Transverse colon (tissue), 4 donors: ENCODE data around the gene ANKLE1. TPM values are rescaled to one million over a fixed set of nuclear protein-coding genes. Genes with fewer than 3 reads are reported as not detected.

Experiments
- DNase-seq: peaks from one replicate; pipeline ENCODE4 v3.0.0-alpha.2; 2019
- H3K27ac ChIP-seq, 4 donors: fragments of 200-600 bp; sonication (generic); 2 replicates each; pipeline ENCODE4 v1.5.1; 2016 to 2018; ENCODE audit warnings: inconsistent platforms in 4 of 4
- H3K27me3 ChIP-seq: fragments of 200-600 bp; sonication (generic); 2 replicates; pipeline ENCODE4 v1.5.1; 2017; ENCODE audit warnings: inconsistent platforms
- H3K36me3 ChIP-seq, 4 donors: fragments of 200-600 bp; sonication (generic); 2 replicates each; pipeline ENCODE4 v1.5.1; 2017 to 2019; ENCODE audit warnings: inconsistent platforms in 4 of 4
- H3K4me1 ChIP-seq, 4 donors: fragments of 200-600 bp; sonication (generic); 2 replicates each; pipeline ENCODE4 v1.5.1; 2017 to 2020; ENCODE audit warnings: inconsistent platforms in 4 of 4
- H3K4me3 ChIP-seq, 4 donors: fragments of 200-600 bp; sonication (generic); 1 replicate in 1 of 4; 2 replicates in 3 of 4; pipeline versions ENCODE4 v1.5.1 to v1.6.1; 2017 to 2019; ENCODE audit warnings: inconsistent platforms in 4 of 4
- H3K9me3 ChIP-seq, 2 donors: fragments of 200-600 bp; sonication (generic); 2 replicates each; pipeline ENCODE4 v1.5.1; 2017 to 2019; ENCODE audit warnings: inconsistent platforms in 2 of 2
- EP300 ChIP-seq: sonication (generic); formaldehyde crosslinking; IDR thresholded peaks from one replicate; pipeline ENCODE4 v1.6.1; 2017; ENCODE audit warnings: antibody characterized with exemption, low read depth
- POLR2A ChIP-seq: fragments of 450-650 bp; IDR thresholded peaks from one replicate; pipeline ENCODE4 v1.6.1; 2016; ENCODE audit warnings: antibody characterized with exemption, mild to moderate bottlenecking, moderate library complexity
- POLR2AphosphoS5 ChIP-seq, 3 donors: sonication (generic); formaldehyde crosslinking; IDR thresholded peaks; one replicate each; pipeline ENCODE4 v1.6.1; 2016; ENCODE audit warnings: antibody characterized with exemption in 3 of 3
- WGBS, 2 donors: methylation state at CpG; one replicate each; pipeline ENCODE4 v1.1.5; 2018; ENCODE audit warnings: low coverage in 1 of 2; 5-methylcytosine and 5-hydroxymethylcytosine counted together
- in situ Hi-C, 4 donors: fragments of 200-750 bp; cut with MboI; loops; one replicate each; pipeline versions ENCODE4 v1.15.0 to v1.15.1; 2017; ENCODE audit warnings: low sequenced_read_pairs in 3 of 4, low pct_ligation_motif_present in 1 of 4, low pct_unique_long_range_greater_than_20kb in 1 of 4
- intact Hi-C: fragments of 100-400 bp; cut with DNase I; formaldehyde crosslinking; loops from one replicate; pipeline ENCODE4 v1.15.1; 2023; ENCODE audit warnings: low total_unique reads
- total RNA-seq, 4 donors: library from RNA; depleted of rRNA; stranded (reverse); fragments of >200 nt; gene quantifications; one replicate each; pipeline ENCODE4 v1.1.0, GENCODE V29; 2016
- TF ChIP-seq, protein P1 (sequence below), 5 experiments: fragments of 200-600 bp in 3 of 5; fragments of 450-650 bp in 2 of 5; sonication (generic) in 3 of 5; IDR thresholded peaks; 1 replicate in 2 of 5; 2 replicates in 3 of 5; pipeline ENCODE4 v1.5.1; 2016 to 2017; ENCODE audit warnings: antibody characterized with exemption in 5 of 5, inconsistent platforms in 3 of 5, mild to moderate bottlenecking in 2 of 5, moderate library complexity in 1 of 5

ANKLE1 gene
- total RNA-seq, 4 donors from 2014 or later = 0.20 to 0.48 TPM; not detected in 2

DNA sequence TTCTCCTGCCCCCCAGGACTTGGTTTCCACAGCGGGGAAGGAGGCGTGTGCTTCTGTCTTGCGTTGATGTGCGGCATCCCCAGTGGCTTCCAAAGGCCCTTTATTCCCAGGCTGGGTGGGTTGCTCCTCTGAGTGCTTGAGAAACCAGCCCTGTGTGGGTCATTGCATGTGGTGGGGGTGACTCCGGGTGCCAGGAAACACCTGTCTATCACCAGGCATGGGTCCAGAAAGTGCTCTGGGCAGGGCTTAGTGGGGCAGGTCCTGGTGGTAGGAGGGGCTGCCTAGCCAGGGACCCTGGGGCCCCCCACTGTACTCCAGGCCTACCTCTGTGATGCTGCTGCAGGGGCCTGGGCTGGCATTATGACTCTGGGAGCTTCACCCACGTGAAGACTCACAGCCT is 37.3 kb downstream of the ANKLE1 start:
- intact Hi-C loops (no loop called here), in situ Hi-C loops (no loop called here)
- Histone ChIP-seq H3K36me3 (peaks cover 0 to 35% (median 16%) of the 10 kb centered on the region in 4 donors), H3K4me1 (peaks cover 0 to 12% (median 8%) of the 10 kb centered on the region in 4 donors), H3K4me3 (no peak overlapping the region), H3K27ac (peak overlapping the region in 1 of 4 donors; percentile 74), H3K9me3 (no peaks in the 10 kb centered on the region), H3K27me3 (no peaks in the 10 kb centered on the region)
- DNase-seq = no peak
- 79 to 81% methylated on average over 2 to 5 of the region's 6 CpGs for WGBS, 2 donors
- TF ChIP-seq POLR2AphosphoS5 (IDR thresholded peaks at IDR 0.05) (no peak), POLR2A (no peak), EP300 (no peak)
- TF ChIP-seq, protein P1, sequence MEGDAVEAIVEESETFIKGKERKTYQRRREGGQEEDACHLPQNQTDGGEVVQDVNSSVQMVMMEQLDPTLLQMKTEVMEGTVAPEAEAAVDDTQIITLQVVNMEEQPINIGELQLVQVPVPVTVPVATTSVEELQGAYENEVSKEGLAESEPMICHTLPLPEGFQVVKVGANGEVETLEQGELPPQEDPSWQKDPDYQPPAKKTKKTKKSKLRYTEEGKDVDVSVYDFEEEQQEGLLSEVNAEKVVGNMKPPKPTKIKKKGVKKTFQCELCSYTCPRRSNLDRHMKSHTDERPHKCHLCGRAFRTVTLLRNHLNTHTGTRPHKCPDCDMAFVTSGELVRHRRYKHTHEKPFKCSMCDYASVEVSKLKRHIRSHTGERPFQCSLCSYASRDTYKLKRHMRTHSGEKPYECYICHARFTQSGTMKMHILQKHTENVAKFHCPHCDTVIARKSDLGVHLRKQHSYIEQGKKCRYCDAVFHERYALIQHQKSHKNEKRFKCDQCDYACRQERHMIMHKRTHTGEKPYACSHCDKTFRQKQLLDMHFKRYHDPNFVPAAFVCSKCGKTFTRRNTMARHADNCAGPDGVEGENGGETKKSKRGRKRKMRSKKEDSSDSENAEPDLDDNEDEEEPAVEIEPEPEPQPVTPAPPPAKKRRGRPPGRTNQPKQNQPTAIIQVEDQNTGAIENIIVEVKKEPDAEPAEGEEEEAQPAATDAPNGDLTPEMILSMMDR (IDR thresholded peaks at IDR 0.05) = no peak

DNA sequence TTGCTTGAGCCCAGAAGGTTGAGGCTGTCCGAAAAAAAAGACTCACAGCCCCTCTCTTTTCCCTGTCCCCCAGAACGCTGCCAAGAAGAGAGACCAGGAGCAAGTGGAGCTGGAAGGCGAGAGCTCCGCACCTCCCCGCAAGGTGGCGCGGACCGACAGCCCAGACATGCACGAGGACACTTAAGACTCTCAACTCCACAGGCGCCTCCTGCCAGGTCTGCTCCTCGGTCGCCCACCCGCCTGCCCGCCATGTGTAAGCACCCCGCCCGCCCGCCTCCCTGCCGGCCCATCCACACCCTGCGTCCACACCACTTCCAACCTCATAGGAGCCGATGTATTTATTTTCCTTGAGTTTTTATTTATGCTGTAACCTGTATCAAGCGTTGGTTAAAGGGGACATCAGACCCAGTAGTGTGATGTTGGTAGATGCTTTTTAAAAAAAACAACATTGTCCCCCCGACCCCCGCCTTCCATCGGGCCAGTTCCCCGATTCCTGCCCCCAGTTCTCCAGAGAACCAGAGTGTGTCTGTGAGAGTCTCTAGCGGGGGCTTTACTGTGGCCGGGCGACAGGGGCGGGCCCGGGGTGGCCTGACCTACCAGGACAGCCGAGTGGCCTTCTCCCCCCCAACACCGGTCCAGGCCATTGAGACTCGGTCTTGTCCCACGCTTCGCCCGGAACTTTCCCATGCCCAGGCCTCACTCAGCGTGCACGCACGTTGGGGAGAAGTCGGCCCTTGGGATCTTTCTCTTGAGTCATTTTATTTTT is 38.0 kb downstream of the ANKLE1 start:
- Histone ChIP-seq H3K4me3 (no peak overlapping the region), H3K4me1 (peaks cover 0 to 12% (median 8%) of the 10 kb centered on the region in 4 donors), H3K36me3 (peaks cover 0 to 28% (median 13%) of the 10 kb centered on the region in 4 donors), H3K9me3 (no peaks in the 10 kb centered on the region), H3K27ac (no peak overlapping the region), H3K27me3 (no peaks in the 10 kb centered on the region)
- in situ Hi-C loops (no loop called here), intact Hi-C loops (no loop called here)
- WGBS, 2 donors = 90 to 92% methylated on average over 5 to 40 of the region's 40 CpGs
- TF ChIP-seq EP300 = no peak
- TF ChIP-seq, protein P1 (IDR thresholded peaks at IDR 0.05) = no peak
- TF ChIP-seq POLR2AphosphoS5 (IDR thresholded peaks at IDR 0.05) = no peak
- no peak for TF ChIP-seq POLR2A
- no peak for DNase-seq

DNA sequence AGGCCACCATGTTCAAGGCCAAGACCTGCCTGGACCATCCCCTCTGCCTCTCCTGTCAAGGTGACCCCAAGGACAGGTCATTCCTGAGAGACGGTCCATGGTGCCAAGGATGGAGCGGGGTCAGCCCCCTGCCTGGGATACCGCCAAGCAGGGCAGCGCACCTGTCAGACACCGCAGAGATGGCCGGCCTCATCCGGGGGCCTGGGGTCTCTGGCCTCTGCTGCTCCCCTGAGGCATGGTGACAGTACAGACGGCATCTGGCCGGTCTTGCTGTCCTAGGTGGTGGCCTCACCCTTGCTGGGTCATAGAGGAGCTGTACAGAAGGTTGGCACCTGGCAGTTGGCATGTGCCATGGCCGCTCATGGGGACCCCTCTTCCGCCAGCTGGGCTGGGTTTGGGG is 38.7 kb downstream of the ANKLE1 start:
- Histone ChIP-seq H3K4me1 (peaks cover 0 to 12% (median 8%) of the 10 kb centered on the region in 4 donors), H3K27ac (no peak overlapping the region), H3K36me3 (peaks cover 0 to 24% (median 12%) of the 10 kb centered on the region in 4 donors), H3K9me3 (no peaks in the 10 kb centered on the region), H3K27me3 (no peaks in the 10 kb centered on the region), H3K4me3 (no peak overlapping the region)
- 89% methylated on average over 9 of the region's 11 CpGs; no CpG with 5 or more reads in 1 of the 2 donors for WGBS, 2 donors
- intact Hi-C loops = no loop called here
- in situ Hi-C loops = no loop called here
- DNase-seq = no peak
- TF ChIP-seq POLR2AphosphoS5 (IDR thresholded peaks at IDR 0.05) (no peak), EP300 (no peak), POLR2A (no peak)
- TF ChIP-seq, protein P1 (IDR thresholded peaks at IDR 0.05) = no peak

DNA sequence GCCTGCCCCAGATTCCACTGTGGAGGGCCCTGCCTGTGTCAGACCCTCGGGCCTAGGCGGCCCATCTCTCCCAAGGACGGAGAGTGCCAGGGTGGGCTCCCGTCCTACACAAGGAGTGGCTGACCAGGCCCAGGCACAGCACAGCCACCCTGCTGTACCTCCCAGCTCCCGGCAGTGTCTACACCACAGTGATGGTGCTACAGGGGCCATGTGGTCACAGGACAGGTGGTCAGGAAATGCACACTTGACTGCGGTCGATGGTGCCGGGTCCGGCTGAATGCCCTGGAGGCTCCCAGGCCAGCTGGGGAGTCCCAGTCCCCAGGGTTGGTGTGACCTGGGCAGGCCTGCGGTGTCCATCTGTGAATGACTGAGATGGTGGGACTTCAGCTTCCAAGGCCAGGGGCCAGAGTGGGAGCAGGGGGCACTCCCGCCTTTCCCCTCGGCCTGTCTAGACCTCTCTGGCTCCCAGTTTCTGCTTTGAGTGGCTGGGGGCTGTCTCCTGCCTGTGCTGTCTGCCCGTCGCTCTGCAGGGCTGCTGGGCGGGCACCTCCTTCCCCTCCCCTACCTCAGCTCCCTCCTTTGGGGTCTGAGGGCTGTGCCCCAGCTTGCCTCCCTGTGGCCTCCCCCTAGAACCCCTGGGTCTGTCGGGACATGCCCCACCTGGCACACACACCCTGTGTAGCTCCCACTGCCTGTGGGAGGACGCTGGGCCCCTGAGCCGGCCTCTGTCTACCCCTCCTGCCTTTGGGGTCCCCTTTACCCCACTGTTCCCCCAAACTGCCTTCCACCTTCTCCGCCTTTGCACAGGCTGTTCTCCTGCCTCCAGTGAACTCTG is 40.2 kb downstream of the ANKLE1 start:
- H3K27me3 ChIP-seq = no peaks in the 10 kb centered on the region
- no peak overlapping the region for H3K4me3 ChIP-seq
- no peaks in the 10 kb centered on the region for H3K9me3 ChIP-seq
- no peak for DNase-seq
- in situ Hi-C loops = no loop called here
- WGBS, 2 donors = 88 to 91% methylated on average over 5 to 19 of the region's 19 CpGs
- TF ChIP-seq POLR2AphosphoS5 (IDR thresholded peaks at IDR 0.05) (no peak), POLR2A (no peak), EP300 (no peak)
- TF ChIP-seq, protein P1 (IDR thresholded peaks at IDR 0.05) = no peak
- H3K4me1 ChIP-seq = peaks cover 0 to 10% (median 7%) of the 10 kb centered on the region in 4 donors
- H3K27ac ChIP-seq = no peak overlapping the region
- intact Hi-C loops = no loop called here
- H3K36me3 ChIP-seq = peaks cover 0 to 19% (median 8%) of the 10 kb centered on the region in 4 donors
